ENCODE results near the gene GPR61.
A peak's percentile ranks its signal among the peaks of the same experiment; 100 is the strongest.

Gene GPR61

DNA sequence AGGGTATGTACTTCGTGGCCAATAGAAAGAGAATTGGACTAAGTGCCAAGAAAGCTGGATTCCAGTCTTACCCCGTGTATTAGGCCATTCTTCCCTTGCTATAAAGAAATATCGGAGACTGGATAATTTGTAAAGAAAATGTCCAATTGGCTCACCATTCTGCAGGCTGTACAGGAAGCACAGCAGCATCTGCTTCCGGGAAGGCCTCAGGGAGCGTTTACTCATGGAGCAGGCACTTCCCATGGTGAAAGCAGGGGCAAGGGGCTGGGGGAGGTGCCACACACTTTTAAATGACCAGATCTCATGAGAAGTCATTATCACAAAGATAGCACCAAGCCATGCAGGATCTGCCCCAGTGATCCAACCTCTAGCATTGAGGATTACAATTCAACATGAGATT lies 22.3 kb upstream of the GPR61 start:
- H3K9me3 ChIP-seq (replicated peaks in 1 of 11) = no peaks in the 10 kb centered on the region
- no peaks in the 10 kb centered on the region for H4K20me1 ChIP-seq
- no peak overlapping the region for H3K4me3 ChIP-seq
- H3K9ac ChIP-seq = no peak overlapping the region
- no peak for TF ChIP-seq Cebpa-rat (IDR thresholded peaks at IDR 0.05)
- H3K36me3 ChIP-seq = no peaks in the 10 kb centered on the region
- H3K27ac ChIP-seq = no peak overlapping the region
- H3K4me1 ChIP-seq = no peaks in the 10 kb centered on the region; a peak in 1 of 20 replicates
- H3K4me2 ChIP-seq = no peak overlapping the region
- no peaks in the 10 kb centered on the region for H3K27me3 ChIP-seq

DNA sequence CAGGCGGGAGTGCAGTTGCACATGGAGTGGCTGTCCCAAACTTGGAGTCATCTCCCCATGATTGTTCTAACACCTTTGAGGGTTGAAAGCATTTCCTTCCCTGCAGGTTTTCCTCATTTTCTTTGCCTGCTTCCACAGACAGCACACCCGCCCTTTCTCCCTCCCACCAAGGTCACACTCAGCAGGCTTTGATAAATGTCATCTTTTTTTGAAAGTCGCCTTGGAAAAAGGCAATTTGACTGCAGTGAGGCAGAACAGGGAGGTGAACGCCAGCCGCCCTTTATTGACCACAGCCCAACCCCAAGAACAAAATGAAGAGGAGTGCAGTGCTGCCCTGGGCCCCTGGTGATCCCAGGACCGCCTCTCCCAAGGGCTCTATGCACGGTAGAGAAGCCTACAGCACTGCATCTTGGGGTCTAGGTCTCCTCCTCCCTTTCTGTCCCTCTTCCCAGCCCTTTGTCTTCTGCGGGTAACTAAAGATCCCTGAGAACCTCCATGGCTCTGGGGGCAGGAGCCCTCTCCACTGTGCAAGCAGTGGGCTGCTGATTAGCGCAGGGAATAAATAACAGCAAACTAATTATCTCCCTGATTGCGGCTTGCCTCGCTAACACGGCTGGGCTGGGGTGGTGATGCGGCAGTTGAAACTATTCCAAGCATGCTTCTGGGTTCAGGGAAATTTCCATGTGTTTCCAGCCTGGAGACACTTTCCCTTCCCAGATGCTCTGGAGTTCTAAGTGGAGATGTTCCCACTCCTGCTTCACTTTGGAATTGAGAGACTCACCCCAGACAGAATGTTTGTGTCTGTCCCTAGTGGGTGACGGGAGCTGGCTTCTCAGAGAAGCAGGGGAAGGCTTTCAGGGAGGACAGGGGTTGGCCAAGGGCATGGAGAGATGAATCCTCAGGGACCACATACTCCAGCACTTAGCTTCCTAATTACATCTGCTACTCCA lies 18.4 kb upstream of the GPR61 start:
- no peak overlapping the region for H3K4me2 ChIP-seq
- H3K4me1 ChIP-seq = no peaks in the 10 kb centered on the region; a peak in 1 of 20 replicates
- H3K27ac ChIP-seq = no peak overlapping the region
- H4K20me1 ChIP-seq = no peaks in the 10 kb centered on the region
- H3K27me3 ChIP-seq = no peaks in the 10 kb centered on the region
- no peaks in the 10 kb centered on the region for H3K36me3 ChIP-seq
- no peaks in the 10 kb centered on the region for H3K9me3 ChIP-seq (replicated peaks in 1 of 11)
- no peak overlapping the region for H3K4me3 ChIP-seq
- no peak overlapping the region for H3K9ac ChIP-seq
- no peak for TF ChIP-seq Cebpa-rat (IDR thresholded peaks at IDR 0.05)

- Histone ChIP-seq H3K9me3 (replicated peaks in 1 of 11) (no peaks in the 10 kb centered on the region), H3K4me1 (peaks cover 0 to 3% (median under 1%) of the 10 kb centered on the region in 10 experiments; a peak in 9 of 20 replicates), H3K27me3 (no peaks in the 10 kb centered on the region), H3K9ac (no peak overlapping the region), H4K20me1 (no peaks in the 10 kb centered on the region), H3K36me3 (no peaks in the 10 kb centered on the region), H3K4me2 (no peak overlapping the region), H3K4me3 (no peak overlapping the region), H3K27ac (no peak overlapping the region)
- no peak for TF ChIP-seq Cebpa-rat (IDR thresholded peaks at IDR 0.05)
Measured at GRCh38 chr1:109522026-109522425, 17.6 kb upstream of the GPR61 start.

DNA sequence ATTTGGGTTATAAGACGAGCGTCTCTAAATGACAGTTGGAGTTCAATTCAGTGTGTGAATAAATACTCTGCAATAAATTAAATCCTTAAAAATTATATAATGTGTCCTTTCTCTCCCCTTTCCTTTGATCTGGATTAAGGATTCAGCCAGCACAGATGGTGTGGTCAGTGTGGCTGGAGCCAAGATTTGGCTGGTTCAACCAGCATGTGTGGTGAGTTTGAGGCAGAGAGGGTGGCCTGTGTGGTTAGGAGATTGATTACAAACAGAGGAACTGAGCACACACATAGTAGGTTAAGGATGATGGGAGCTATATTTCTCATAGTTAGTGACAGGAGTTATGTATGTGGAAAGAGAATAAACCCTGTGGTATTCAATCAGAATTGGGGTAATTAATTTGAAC lies 16.0 kb upstream of the GPR61 start:
- no peak for TF ChIP-seq Cebpa-rat (IDR thresholded peaks at IDR 0.05)
- H3K4me1 ChIP-seq = peaks cover 0 to 14% (median 8%) of the 10 kb centered on the region in 10 experiments; a peak in 11 of 20 replicates
- H3K4me3 ChIP-seq = no peak overlapping the region
- no peaks in the 10 kb centered on the region for H3K27me3 ChIP-seq
- no peaks in the 10 kb centered on the region for H3K9me3 ChIP-seq (replicated peaks in 1 of 11)
- no peak overlapping the region for H3K27ac ChIP-seq
- H3K4me2 ChIP-seq = no peak overlapping the region
- H4K20me1 ChIP-seq = no peaks in the 10 kb centered on the region
- no peaks in the 10 kb centered on the region for H3K36me3 ChIP-seq
- H3K9ac ChIP-seq = no peak overlapping the region

DNA sequence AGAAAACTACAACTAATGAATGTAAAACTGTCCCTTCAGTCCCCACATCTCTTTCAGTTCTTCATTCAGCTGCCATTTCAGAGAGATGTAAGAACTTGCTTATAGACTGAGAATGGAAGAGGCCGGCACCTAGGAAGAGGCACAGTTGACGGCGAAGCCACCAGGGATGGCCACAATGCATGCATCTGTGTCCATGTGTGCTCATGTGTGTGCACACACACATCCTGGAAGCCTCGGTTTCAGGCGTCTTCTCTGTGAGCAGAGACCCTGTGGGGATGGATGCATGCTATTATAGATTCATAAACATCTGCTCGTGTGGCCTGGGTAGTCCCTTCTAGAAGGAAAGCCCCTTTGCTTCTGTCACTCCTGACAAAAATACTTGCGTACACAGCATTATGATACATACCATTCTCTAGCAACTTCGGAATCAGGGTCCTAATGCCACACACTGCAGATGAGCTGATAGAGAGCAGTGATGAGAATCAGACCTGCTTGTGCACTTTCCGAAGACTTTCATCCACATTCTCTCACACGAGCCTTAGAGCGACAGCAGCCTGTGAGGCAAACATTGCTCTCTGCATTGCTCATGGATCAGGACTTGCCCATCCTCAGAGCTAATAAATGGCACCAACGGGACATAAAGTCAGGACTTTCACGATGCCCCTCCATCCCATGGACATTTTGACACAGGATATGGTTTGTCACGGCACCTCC lies 12.4 kb upstream of the GPR61 start:
- H4K20me1 ChIP-seq = no peaks in the 10 kb centered on the region
- no peak overlapping the region for H3K27ac ChIP-seq
- peaks cover 6 to 49% (median 41%) of the 10 kb centered on the region in 10 experiments; a peak in 18 of 20 replicates for H3K4me1 ChIP-seq
- H3K9me3 ChIP-seq (replicated peaks in 1 of 11) = no peaks in the 10 kb centered on the region
- no peak overlapping the region for H3K4me3 ChIP-seq
- H3K36me3 ChIP-seq = no peaks in the 10 kb centered on the region
- no peak for TF ChIP-seq Cebpa-rat (IDR thresholded peaks at IDR 0.05)
- H3K9ac ChIP-seq = no peak overlapping the region
- H3K4me2 ChIP-seq = peak overlapping the region in 6 of 11 experiments; percentile 12 to 39 (median 27); a peak in 9 of 22 replicates
- H3K27me3 ChIP-seq = no peaks in the 10 kb centered on the region

DNA sequence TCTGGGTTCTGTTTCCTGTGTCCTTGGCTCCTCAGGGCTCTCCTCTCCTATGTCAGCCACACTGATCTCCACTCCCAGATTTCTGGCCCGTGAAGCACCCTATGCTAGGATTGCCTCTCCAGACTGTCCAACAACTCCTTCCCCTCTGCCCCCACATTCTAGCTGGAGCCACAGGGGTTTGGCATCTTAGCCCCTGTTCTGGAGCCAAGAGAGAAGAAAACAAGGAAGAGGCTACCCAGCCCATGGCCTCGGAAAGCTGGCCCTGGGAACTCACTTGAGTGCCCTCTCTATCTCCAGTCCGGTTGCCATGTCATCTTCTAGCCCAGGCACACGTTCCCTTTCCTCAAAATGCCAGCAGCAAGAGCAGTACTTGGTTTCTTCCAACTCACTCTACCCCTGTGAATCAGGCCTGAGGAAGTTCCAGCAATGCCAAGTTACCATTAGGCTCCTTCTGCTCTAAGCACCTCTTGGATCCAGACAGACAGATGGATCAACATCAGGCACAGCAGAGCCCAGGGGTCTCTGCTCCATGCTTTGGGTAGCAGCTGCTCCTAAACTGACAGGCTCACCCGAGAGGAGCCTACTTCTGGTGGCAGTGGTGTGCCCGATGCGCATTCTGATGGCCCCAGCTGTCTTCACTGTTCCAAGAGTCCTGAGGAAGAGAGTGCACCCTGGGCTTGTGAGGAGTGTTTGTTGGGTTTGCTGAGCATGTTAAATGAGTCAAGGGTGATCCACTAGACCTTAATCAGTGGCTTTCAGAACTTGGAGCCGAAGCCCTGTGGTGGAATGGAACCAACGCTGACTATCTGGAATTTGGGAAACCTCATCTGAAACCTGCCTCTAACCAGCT lies 11.6 kb upstream of the GPR61 start:
- H3K9me3 ChIP-seq (replicated peaks in 1 of 11) = no peaks in the 10 kb centered on the region
- no peaks in the 10 kb centered on the region for H3K27me3 ChIP-seq
- TF ChIP-seq Cebpa-rat (IDR thresholded peaks at IDR 0.05) = no peak
- no peak overlapping the region for H3K27ac ChIP-seq
- H4K20me1 ChIP-seq = no peaks in the 10 kb centered on the region
- no peak overlapping the region for H3K9ac ChIP-seq
- H3K4me3 ChIP-seq = no peak overlapping the region
- peak overlapping the region in 5 of 11 experiments; percentile 12 to 38 (median 22); a peak in 4 of 22 replicates for H3K4me2 ChIP-seq
- no peaks in the 10 kb centered on the region for H3K36me3 ChIP-seq
- peaks cover 11 to 57% (median 46%) of the 10 kb centered on the region in 10 experiments; a peak in 19 of 20 replicates for H3K4me1 ChIP-seq

DNA sequence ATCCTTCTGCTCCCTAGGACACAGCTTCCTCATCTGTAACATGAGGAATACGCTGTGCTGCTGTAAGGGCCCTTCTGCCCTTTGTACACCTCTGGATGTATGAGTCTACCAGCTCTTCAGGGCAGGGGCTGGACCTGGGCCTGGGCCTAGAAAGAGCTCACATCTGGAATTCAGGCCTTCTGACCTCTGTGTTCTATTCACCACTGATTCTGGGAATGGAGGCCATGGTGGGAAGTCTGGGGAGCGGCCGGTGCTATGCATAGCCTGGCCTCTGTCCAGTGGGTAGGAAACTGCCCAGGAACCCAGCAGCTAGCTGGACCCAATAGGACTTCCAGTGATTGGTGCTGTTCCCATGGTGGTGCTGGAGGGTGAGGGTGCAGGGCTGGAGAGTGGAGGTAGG lies 11.0 kb upstream of the GPR61 start:
- H3K36me3 ChIP-seq = no peaks in the 10 kb centered on the region
- no peak overlapping the region for H3K27ac ChIP-seq
- no peak overlapping the region for H3K4me3 ChIP-seq
- H3K4me2 ChIP-seq = peak overlapping the region in 3 of 11 experiments; percentile 81 to 84 (median 82); a peak in 3 of 22 replicates
- H3K4me1 ChIP-seq = peaks cover 11 to 57% (median 46%) of the 10 kb centered on the region in 10 experiments; a peak in 19 of 20 replicates
- no peaks in the 10 kb centered on the region for H4K20me1 ChIP-seq
- H3K9ac ChIP-seq = no peak overlapping the region
- TF ChIP-seq Cebpa-rat (IDR thresholded peaks at IDR 0.05) = no peak
- H3K27me3 ChIP-seq = no peaks in the 10 kb centered on the region
- no peaks in the 10 kb centered on the region for H3K9me3 ChIP-seq (replicated peaks in 1 of 11)

DNA sequence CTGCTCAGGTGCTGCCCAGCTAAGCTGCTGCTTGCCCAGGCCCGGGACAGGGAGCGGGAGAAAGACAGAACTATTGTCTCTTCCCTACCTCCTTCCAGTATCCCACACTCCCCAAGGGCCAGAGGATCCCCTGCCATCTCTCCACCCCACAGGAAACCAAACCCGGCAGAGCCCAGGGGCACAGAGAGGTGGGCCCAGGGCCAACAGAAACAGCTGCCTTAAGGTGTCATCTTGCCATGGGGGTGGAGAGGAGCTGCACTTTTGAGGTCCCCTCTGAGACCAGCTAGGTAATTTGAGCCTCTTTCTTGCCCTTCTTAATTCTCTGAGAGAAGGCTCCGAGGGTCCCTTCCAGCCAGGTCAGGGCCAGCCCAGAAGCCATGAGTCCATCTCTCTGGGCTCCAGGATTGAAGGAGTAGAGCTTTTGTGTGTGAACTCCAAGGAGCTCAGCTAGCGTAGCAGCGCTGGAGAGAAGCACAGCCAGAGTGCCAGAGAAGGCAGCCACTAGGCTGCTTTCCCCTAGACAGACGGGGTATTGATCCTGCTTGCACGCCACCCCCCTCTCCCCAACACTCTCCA lies 9.7 kb upstream of the GPR61 start:
- H3K9me3 ChIP-seq (replicated peaks in 1 of 11) = no peaks in the 10 kb centered on the region
- no peak overlapping the region; a peak in 1 of 20 replicates for H3K4me3 ChIP-seq
- H3K36me3 ChIP-seq = no peaks in the 10 kb centered on the region
- peak overlapping the region in 1 of 11 experiments; percentile 31; a peak in 2 of 22 replicates for H3K27ac ChIP-seq
- peak overlapping the region in 9 of 11 experiments; percentile 48 to 86 (median 81); a peak in 18 of 22 replicates for H3K4me2 ChIP-seq
- peaks cover 11 to 59% (median 47%) of the 10 kb centered on the region in 10 experiments; a peak in 19 of 20 replicates for H3K4me1 ChIP-seq
- H3K27me3 ChIP-seq = no peaks in the 10 kb centered on the region
- no peaks in the 10 kb centered on the region for H4K20me1 ChIP-seq
- H3K9ac ChIP-seq = peak overlapping the region in 9 of 11 experiments; percentile 0 to 60 (median 42); a peak in 10 of 22 replicates
- TF ChIP-seq Cebpa-rat (IDR thresholded peaks at IDR 0.05) = no peak
